ENCODE measurements around the gene MUS81. TPM values are rescaled to one million over a fixed set of nuclear protein-coding genes. Genes with fewer than 3 reads are reported as not detected.

MUS81 gene
- total and polyA plus RNA-seq, 2 of the 13 experiments (the other 11 are each of a cell fraction or from before 2014, with no cell fraction given): 25.6 to 30.2 TPM

DNA sequence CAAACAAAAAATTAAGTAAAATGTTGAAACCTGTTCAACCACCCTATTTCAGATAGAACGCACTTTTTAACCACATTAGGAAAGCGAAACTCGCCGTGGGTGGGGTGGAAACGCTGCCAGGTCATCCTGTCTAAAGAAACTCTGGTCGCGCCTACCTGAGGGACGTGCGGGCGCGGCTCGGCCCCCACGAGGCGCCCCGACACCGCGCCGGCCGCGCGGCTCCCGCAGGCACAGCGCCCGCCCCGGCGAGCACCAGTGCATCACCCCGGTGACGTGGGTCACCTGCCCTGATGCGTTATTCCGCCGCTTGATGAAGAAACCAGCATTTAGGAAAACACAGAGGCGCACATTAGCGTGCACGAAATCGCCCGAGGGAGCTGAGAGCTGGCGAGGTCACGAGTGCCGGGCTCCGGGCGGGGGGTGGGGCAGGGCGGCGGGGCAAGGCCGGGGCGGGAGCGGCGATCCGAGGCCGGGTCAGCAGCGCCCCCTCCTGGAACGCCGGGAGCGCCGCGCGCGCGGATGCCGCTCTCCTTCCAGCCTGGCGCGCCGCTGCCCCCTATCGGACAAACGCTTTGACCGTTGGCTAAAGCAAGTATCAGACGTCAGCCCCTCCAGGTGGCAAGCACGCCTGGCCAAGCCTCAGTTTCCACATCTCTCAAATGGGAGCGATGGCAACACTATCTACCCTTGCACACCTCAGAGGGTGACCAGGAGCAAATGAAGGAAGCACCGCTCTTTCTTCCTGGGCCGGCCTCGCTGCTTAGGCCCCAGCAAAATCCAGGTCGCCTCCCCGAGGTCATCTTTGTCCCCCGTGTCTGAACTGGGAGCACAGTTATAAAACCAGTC, 42.2 kb upstream of the MUS81 start (continued):
- TF ChIP-seq CEBPB (IDR thresholded peaks at IDR 0.05; ENCODE audit: borderline replicate concordance, low read depth, low read length): no peak
- no peak for TF ChIP-seq ZNF143 (CRISPR knock-in tag; IDR thresholded peaks at IDR 0.05)
- no peak for TF ChIP-seq ZNF709 (CRISPR knock-in tag; IDR thresholded peaks at IDR 0.05)
- TF ChIP-seq ZNF549 (CRISPR knock-in tag; IDR thresholded peaks at IDR 0.05): no peak
- no peak for TF ChIP-seq MEF2D (CRISPR knock-in tag; IDR thresholded peaks at IDR 0.05)
- TF ChIP-seq, protein P1, sequence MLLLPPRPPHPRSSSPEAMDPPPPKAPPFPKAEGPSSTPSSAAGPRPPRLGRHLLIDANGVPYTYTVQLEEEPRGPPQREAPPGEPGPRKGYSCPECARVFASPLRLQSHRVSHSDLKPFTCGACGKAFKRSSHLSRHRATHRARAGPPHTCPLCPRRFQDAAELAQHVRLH (CRISPR knock-in tag; IDR thresholded peaks at IDR 0.05; ENCODE audit: borderline replicate concordance, low read depth): peak; percentile 53; the same call in 1 of the 2 replicates
- TF ChIP-seq ATF7 (IDR thresholded peaks at IDR 0.05): no peak
- no peak for TF ChIP-seq ATF7 (CRISPR knock-in tag; IDR thresholded peaks at IDR 0.05)
- TF ChIP-seq REXO4 (CRISPR knock-in tag; IDR thresholded peaks at IDR 0.05; ENCODE audit: borderline replicate concordance): no peak
- TF ChIP-seq ETV5 (CRISPR knock-in tag; IDR thresholded peaks at IDR 0.05; ENCODE audit: borderline replicate concordance): no peak; the same call in 1 of the 2 replicates
- TF ChIP-seq SNRNP70 (IDR thresholded peaks at IDR 0.05; ENCODE audit: low read depth, low read length): no peak
- TF ChIP-seq, protein P2, sequence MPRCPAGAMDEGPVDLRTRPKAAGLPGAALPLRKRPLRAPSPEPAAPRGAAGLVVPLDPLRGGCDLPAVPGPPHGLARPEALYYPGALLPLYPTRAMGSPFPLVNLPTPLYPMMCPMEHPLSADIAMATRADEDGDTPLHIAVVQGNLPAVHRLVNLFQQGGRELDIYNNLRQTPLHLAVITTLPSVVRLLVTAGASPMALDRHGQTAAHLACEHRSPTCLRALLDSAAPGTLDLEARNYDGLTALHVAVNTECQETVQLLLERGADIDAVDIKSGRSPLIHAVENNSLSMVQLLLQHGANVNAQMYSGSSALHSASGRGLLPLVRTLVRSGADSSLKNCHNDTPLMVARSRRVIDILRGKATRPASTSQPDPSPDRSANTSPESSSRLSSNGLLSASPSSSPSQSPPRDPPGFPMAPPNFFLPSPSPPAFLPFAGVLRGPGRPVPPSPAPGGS (CRISPR knock-in tag; IDR thresholded peaks at IDR 0.05): peak; percentile 68
- TF ChIP-seq PBX3 (CRISPR knock-in tag; IDR thresholded peaks at IDR 0.05; ENCODE audit: borderline replicate concordance): no peak
- peak; percentile 35; the same call in 1 of the 2 replicates for TF ChIP-seq ZBTB7B (CRISPR knock-in tag; IDR thresholded peaks at IDR 0.05)
- TF ChIP-seq ZSCAN12 (CRISPR knock-in tag; IDR thresholded peaks at IDR 0.05): no peak
- TF ChIP-seq GATAD2A (CRISPR knock-in tag; IDR thresholded peaks at IDR 0.05): no peak; the same call in 1 of the 2 replicates
- TF ChIP-seq, protein P3, sequence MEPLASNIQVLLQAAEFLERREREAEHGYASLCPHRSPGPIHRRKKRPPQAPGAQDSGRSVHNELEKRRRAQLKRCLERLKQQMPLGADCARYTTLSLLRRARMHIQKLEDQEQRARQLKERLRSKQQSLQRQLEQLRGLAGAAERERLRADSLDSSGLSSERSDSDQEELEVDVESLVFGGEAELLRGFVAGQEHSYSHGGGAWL (CRISPR knock-in tag; IDR thresholded peaks at IDR 0.05): no peak
- no peak for TF ChIP-seq ZEB1 (IDR thresholded peaks at IDR 0.05; ENCODE audit: insufficient replicate concordance, low read depth)
- TF ChIP-seq, protein P4, sequence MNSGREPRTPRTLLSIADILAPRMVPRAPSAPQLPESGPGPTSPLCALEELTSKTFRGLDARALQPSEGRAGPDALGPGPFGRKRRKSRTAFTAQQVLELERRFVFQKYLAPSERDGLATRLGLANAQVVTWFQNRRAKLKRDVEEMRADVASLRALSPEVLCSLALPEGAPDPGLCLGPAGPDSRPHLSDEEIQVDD (CRISPR knock-in tag; IDR thresholded peaks at IDR 0.05; ENCODE audit: borderline replicate concordance): no peak
- no peak for TF ChIP-seq PRPF4 (IDR thresholded peaks at IDR 0.05; ENCODE audit: low read depth, low read length, poor library complexity, severe bottlenecking)
- no peak for TF ChIP-seq ZNF556 (CRISPR knock-in tag; IDR thresholded peaks at IDR 0.05; ENCODE audit: borderline replicate concordance)
- TF ChIP-seq HNRNPH1 (optimal IDR thresholded peaks at IDR 0.05; ENCODE audit: low read depth, low read length): no peak
- no peak for TF ChIP-seq TOE1 (CRISPR knock-in tag; IDR thresholded peaks at IDR 0.05)
- TF ChIP-seq KDM4B (CRISPR knock-in tag; IDR thresholded peaks at IDR 0.05): 0 out of 2 replicates have a peak, but pooled peaks have one; percentile 66
- peak; percentile 32; the same call in 1 of the 2 replicates for TF ChIP-seq PHF21A (CRISPR knock-in tag; IDR thresholded peaks at IDR 0.05)
- TF ChIP-seq ONECUT2 (CRISPR knock-in tag; IDR thresholded peaks at IDR 0.05): no peak
- TF ChIP-seq, protein P5, sequence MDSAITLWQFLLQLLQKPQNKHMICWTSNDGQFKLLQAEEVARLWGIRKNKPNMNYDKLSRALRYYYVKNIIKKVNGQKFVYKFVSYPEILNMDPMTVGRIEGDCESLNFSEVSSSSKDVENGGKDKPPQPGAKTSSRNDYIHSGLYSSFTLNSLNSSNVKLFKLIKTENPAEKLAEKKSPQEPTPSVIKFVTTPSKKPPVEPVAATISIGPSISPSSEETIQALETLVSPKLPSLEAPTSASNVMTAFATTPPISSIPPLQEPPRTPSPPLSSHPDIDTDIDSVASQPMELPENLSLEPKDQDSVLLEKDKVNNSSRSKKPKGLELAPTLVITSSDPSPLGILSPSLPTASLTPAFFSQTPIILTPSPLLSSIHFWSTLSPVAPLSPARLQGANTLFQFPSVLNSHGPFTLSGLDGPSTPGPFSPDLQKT (CRISPR knock-in tag; IDR thresholded peaks at IDR 0.05; ENCODE audit: borderline replicate concordance): no peak

Measured in HepG2 (cell line).